Activated CD4-positive, alpha-beta memory T cell treated with anti-CD3 and anti-CD28 coated beads for 36 hours (primary cell): ENCODE data around the gene CPT1B. TPM values are rescaled to one million over a fixed set of nuclear protein-coding genes. Genes with fewer than 3 reads are reported as not detected.

Source experiments
- CTCF ChIA-PET: fragments of 350-600 bp; sonication (Branson Sonifier 250); formaldehyde crosslinking; loops from one replicate; lab custom pipeline; 2021; ENCODE audit warnings: antibody characterized with exemption, inconsistent platforms; lab: Charles Lee
- POLR2A ChIA-PET: fragments of 350-600 bp; sonication (Branson Sonifier 250); formaldehyde crosslinking; loops from one replicate; lab custom pipeline; 2021; ENCODE audit warnings: antibody characterized with exemption; lab: Charles Lee
- DNase-seq: peaks from one replicate; pipeline ENCODE4 v3.0.0-alpha.2; 2020
- H3K27ac Mint-ChIP-seq: one replicate; pipeline ENCODE4 v1.8.0; 2021; ENCODE audit warnings: mixed read lengths
- H3K27me3 Mint-ChIP-seq: one replicate; pipeline ENCODE4 v1.8.0; 2021; ENCODE audit warnings: mixed read lengths
- H3K36me3 Mint-ChIP-seq: one replicate; pipeline ENCODE4 v1.8.0; 2021; ENCODE audit warnings: mixed read lengths
- H3K4me1 Mint-ChIP-seq: one replicate; pipeline ENCODE4 v1.8.0; 2021; ENCODE audit warnings: low read depth, mixed read lengths
- H3K4me3 Mint-ChIP-seq: one replicate; pipeline ENCODE4 v1.8.0; 2021; ENCODE audit warnings: mild to moderate bottlenecking, mixed read lengths
- H3K9me3 Mint-ChIP-seq: one replicate; pipeline ENCODE4 v1.8.0; 2021; ENCODE audit warnings: mixed read lengths
- intact Hi-C: fragments of 100-400 bp; cut with micrococcal nuclease; formaldehyde crosslinking; loops from one replicate; pipeline ENCODE4 v1.15.1; 2023
- total RNA-seq, 2 experiments: library from RNA; stranded (reverse); gene quantifications; one replicate each; pipeline ENCODE4 v1.2.3, GENCODE V29; 2021

Gene CPT1B
- total RNA-seq, 2 experiments from 2014 or later = 33.3 to 36.9 TPM

DNA sequence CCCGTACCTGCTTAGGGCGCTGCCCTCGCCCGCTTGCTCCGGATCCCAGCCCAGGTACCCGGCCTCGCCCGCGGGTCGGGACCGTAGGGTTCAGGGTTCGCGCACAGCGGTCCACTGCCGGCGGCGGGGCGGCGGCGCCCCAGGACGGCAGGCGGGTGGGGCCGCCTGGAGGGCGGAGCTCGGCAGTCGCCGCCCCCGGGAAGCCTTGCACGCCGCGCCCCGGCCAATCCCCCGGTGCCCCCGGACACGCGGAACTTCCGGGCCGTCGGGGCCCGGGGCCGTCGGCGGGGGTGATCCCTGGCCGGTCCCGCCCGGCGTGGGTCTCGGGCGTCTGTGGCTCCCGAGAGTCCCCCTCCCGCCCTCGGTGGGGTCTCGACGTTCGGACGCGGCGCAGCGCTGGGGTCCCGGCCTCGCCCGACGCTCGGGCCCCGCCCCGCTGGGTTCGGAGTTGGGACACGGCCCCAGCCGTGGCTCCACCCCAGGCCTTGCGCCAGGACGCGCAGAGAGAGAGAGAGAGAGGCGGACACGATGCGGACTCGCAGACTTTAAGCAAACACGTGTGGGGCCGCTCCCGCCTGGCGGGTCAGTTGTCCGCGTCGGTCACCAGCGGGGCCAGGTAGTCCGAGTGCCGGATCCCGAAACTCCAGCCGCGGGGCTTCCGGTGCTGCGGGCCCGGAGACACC, 48.2 kb downstream of the CPT1B start, which contains the start of gene TYMP:
Gene TYMP, minus strand, starts transcription at position 116 of the 683 bp plus-strand sequence. CDS start 303 bp downstream, outside the sequence.
- Mint-ChIP-seq H3K4me1 (peaks cover 50% of the 10 kb centered on the region), H3K27me3 (no peaks in the 10 kb centered on the region)

DNA sequence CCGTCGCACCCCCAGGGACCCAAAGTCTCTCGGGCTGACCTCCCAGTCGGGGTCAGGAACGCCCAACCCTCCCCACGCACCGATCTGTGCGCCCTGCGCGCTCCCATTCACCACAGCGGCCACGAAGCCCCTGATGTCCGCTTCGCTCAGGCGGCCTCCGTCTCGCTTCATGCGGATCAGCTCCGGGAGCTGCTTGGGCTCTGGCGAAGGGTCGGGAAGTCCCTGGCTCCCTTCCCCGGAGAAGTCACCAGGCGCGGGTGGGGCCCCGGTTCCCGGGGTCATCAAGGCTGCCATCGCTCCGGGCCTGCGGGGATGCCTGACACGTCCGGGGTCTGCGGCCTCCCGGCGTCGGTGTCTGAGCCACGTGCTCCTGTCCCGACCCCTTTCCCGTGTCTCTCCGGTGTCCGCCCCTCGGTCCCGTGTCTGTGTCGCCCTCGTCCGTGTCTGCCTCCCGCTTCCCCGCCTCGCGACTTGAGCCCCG, 48.8 kb downstream of the CPT1B start:
- H3K27ac Mint-ChIP-seq = peak overlapping the region; percentile 95
- ChIA-PET CTCF (interaction anchor here (1.0 to 6.5 kb wide), 7 partner anchors 10 to 91 kb away, joined by 3 to 102 read pairs (median 9); partner anchors contain the start of genes LMF2, NCAPH2 and SYCE3), POLR2A (interaction anchor here (1.0 to 6.7 kb wide), 5 partner anchors 9 to 92 kb away, joined by 4 to 139 read pairs (median 49); partner anchors contain the start of genes CHKB, KLHDC7B and SYCE3)
- peaks cover 31% of the 10 kb centered on the region for H3K36me3 Mint-ChIP-seq
- peaks cover 52% of the 10 kb centered on the region for H3K4me1 Mint-ChIP-seq
- no peaks in the 10 kb centered on the region for H3K27me3 Mint-ChIP-seq
- H3K9me3 Mint-ChIP-seq = no peaks in the 10 kb centered on the region
- no peak for DNase-seq
- intact Hi-C loops = loop anchor here (5.0 kb wide), 1 partner anchor 337 kb away; no protein-coding TSS in a partner anchor
- peak overlapping the region; percentile 81 for H3K4me3 Mint-ChIP-seq

More for the DNA sequence above, 48.2 kb downstream of the CPT1B start, which contains the start of gene TYMP:
- ChIA-PET CTCF (interaction anchor here (0.6 to 6.5 kb wide), 7 partner anchors 9 to 204 kb away, joined by 3 to 102 read pairs (median 9); partner anchors contain the start of genes DENND6B, LMF2, NCAPH2 and SYCE3), POLR2A (interaction anchor here (1.0 to 6.7 kb wide), 5 partner anchors 9 to 91 kb away, joined by 4 to 139 read pairs (median 49); partner anchors contain the start of genes CHKB, KLHDC7B and SYCE3)
- H3K36me3 Mint-ChIP-seq = peaks cover 26% of the 10 kb centered on the region
- peak within 1 kb of the TSS; percentile 92 for H3K4me3 Mint-ChIP-seq
- H3K27ac Mint-ChIP-seq = peak within 1 kb of the TSS; percentile 99
- no peaks in the 10 kb centered on the region for H3K9me3 Mint-ChIP-seq
- intact Hi-C loops = loop anchor here (2.0 to 10.0 kb wide), 4 partner anchors 15 to 595 kb away; partner anchors contain the start of genes CHKB and KLHDC7B
- DNase-seq = peak; percentile 82

DNA sequence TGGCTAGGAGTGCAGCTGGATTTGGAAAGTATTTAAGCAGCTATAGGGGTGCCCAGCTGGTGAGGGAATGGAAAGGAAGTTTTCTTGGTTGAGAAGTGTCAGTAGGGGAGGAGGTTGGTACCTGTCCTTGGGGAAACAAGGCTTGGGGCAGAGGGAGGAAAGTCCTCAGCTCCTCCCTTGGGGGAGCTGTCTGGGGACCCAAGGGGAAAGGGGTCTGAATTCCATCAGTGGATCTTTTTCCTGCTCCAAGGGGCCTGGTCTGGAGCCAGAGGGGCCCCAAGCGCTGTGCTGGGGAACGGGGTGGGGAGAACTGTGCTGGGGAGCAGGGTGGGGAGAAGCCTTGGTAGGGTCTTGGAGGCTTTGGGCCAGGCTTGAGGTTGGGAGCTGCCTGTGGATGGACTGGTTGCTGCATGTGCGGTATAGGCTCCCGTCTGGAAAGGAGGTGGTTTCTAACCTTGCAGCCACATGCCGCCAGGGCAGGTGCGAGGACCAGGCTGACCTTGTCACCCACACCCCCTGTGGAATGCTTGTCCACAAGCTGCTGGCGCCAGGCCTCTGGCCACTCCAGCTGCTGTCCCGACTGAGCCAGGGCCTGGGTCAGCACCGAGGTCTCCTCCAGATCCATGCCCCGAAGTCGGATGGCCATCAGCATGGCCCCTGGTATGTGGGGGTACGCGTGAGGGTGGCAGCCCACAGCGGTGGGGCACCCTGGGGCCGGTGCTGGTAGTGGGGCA, 49.4 kb downstream of the CPT1B start:
- Mint-ChIP-seq H3K4me1 (peaks cover 50% of the 10 kb centered on the region), H3K36me3 (peaks cover 33% of the 10 kb centered on the region), H3K27me3 (no peaks in the 10 kb centered on the region), H3K27ac (peak overlapping the region; percentile 95), H3K4me3 (peak overlapping the region; percentile 81), H3K9me3 (no peaks in the 10 kb centered on the region)
- no peak for DNase-seq
- ChIA-PET CTCF (interaction anchor here (1.3 to 6.5 kb wide), 6 partner anchors 10 to 92 kb away, joined by 3 to 102 read pairs (median 10); partner anchors contain the start of genes LMF2, NCAPH2 and SYCE3), POLR2A (interaction anchor here (1.1 to 6.7 kb wide), 5 partner anchors 10 to 92 kb away, joined by 4 to 139 read pairs (median 49); partner anchors contain the start of genes CHKB, KLHDC7B and SYCE3)
- intact Hi-C loops = loop anchor here (5.0 kb wide), 1 partner anchor 337 kb away; no protein-coding TSS in a partner anchor

DNA sequence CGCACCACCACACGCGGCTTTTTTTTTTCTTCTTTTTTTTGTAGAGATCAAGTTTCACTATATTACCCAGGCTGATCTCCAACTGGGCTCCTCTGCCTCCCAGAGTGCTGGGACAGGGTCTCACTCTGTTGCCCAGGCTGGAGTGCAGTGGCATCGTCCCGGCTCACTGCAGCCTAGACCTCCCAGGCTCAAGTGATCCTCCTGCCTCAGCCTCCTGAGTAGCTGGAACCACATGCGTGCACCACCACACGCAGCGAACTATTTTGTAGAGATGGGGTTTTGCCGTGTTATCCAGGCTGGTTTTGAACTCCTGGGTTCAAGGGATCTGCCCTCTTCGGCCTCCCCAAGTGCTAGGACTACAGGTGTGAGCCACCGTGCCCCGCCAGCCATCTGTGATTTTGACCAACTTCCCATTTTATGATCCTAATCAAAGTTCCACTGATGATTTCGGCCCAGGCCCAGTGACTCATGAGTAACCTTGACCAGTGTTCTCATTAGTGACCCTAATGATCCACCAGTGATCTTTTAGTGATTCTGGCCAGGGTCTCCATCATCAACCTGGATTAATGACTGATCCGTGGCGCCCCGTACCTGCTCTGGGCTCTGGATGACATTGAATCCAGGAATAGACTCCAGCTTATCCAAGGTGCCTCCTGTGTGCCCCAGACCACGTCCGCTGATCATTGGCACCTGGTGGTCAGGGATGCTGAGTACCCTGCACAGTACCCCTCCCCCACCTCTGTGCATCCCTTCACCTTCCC, 50.1 kb downstream of the CPT1B start:
- POLR2A ChIA-PET = interaction anchor here (1.1 to 6.7 kb wide), 5 partner anchors 10 to 93 kb away, joined by 4 to 139 read pairs (median 49); partner anchors contain the start of genes CHKB, KLHDC7B and SYCE3
- peaks cover 49% of the 10 kb centered on the region for H3K4me1 Mint-ChIP-seq
- H3K9me3 Mint-ChIP-seq = no peaks in the 10 kb centered on the region
- H3K36me3 Mint-ChIP-seq = peaks cover 36% of the 10 kb centered on the region
- no peaks in the 10 kb centered on the region for H3K27me3 Mint-ChIP-seq
- DNase-seq = no peak
- peak overlapping the region; percentile 95 for H3K27ac Mint-ChIP-seq
- intact Hi-C loops = loop anchor here (5.0 kb wide), 1 partner anchor 336 kb away; no protein-coding TSS in a partner anchor
- CTCF ChIA-PET = interaction anchor here (1.3 to 6.5 kb wide), 5 partner anchors 11 to 92 kb away, joined by 4 to 102 read pairs (median 71); partner anchors contain the start of genes LMF2, NCAPH2 and SYCE3
- peak overlapping the region; percentile 81 for H3K4me3 Mint-ChIP-seq

DNA sequence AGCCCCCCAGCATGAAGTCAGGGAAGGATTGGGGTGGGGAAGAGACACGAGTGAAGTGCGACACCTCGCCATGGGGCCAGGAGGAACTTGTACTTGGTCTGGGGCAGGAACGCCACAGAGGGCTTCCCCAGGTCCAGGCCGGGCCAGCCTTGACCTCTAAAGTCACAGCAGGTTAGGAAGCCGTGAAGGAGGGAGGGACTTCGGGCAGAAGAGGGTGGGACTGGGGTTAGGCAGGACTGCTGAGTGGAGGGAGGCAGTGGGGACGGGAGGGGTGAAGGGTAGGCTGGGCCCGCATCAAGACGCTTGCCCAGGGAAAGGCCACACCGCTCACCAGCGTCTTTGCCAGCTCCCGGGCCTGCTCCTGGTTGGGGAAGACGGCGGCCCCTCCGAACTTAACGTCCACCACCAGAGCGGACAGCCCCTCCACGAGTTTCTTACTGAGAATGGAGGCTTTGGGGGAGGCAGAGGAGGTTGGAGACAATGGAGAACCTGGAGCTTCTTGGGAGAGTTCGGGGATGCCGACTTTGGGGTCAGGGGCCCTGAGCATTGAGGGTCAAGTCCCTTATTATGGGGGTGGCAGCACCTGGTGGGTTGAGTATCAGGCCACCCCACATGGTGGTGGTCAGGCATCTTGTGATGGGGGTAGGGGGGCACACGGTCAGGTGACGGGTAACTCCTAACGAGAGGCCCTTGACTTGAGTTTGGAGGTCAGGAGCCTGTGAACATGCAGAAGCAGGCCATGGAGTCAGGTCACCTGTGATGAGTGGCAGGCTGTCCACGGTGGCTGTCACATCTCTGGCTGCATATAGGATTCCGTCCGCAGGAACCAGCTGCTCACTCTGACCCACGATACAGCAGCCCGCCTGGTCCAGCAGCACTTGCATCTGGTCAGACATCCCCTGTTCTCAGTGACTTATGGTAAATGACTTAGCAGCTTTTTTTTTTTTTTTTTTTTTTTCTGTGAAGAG, 51.1 kb downstream of the CPT1B start:
- H3K27ac Mint-ChIP-seq = peak overlapping the region; percentile 95
- ChIA-PET CTCF (interaction anchor here (1.9 to 6.5 kb wide), 4 partner anchors 12 to 93 kb away, joined by 23 to 102 read pairs (median 80); partner anchors contain the start of gene SYCE3), POLR2A (interaction anchor here (3.9 to 6.7 kb wide), 4 partner anchors 11 to 94 kb away, joined by 49 to 139 read pairs (median 86); partner anchors contain the start of genes KLHDC7B, LMF2 and NCAPH2)
- H3K9me3 Mint-ChIP-seq = no peaks in the 10 kb centered on the region
- H3K36me3 Mint-ChIP-seq = peaks cover 39% of the 10 kb centered on the region
- peak; percentile 76 for DNase-seq
- H3K4me1 Mint-ChIP-seq = peaks cover 42% of the 10 kb centered on the region
- H3K4me3 Mint-ChIP-seq = peak overlapping the region; percentile 81
- H3K27me3 Mint-ChIP-seq = no peaks in the 10 kb centered on the region
- intact Hi-C loops = loop anchor here (5.0 kb wide), 1 partner anchor 335 kb away; no protein-coding TSS in a partner anchor

DNA sequence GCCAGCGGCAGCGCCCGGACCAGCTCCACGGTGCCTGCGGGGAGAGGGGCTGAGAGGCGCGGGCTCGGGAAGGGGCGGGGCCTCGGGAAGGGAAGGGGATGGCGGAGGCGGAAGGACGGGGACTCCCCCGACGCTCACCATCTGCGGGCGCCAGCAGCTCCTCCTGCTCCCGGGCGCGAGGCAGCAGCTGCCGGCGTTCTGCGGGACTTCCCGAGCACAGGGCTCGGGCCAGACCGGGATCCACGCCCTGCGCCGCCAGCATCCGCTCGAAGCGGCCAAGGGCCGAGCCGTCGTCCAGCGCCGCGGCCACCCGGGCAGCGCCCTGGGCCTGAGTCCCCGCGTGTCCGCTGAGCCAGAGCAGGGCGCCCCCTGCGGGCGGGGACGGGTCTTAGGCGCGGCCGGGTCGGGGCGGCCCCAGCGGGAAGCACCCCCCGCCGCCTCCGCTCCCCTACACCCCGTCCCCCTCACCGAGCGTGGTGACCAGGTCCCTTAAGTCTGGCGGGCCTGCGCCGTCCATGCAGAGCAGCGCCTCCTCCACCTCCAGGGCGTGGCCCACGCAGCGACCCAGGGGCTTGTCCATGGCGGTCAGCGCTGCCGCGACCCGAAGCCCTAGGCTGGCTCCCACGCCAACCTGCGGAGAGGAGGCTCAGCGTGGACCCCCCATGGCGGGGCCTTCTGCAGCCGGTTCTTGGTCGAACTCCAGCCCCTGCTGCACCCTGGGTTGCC, 52.0 kb downstream of the CPT1B start:
- DNase-seq = peak; percentile 92
- Mint-ChIP-seq H3K4me3 (peak overlapping the region; percentile 81), H3K9me3 (no peaks in the 10 kb centered on the region), H3K27ac (peak overlapping the region; percentile 95), H3K27me3 (no peaks in the 10 kb centered on the region), H3K4me1 (peaks cover 42% of the 10 kb centered on the region), H3K36me3 (peaks cover 37% of the 10 kb centered on the region)
- POLR2A ChIA-PET = interaction anchor here (0.6 to 6.7 kb wide), 20 partner anchors 9 to 282 kb away, joined by 3 to 139 read pairs (median 5); partner anchors contain the start of genes ARSA, CHKB, HDAC10 and KLHDC7B
- intact Hi-C loops = loop anchor here (5.0 kb wide), 1 partner anchor 334 kb away; no protein-coding TSS in a partner anchor
- CTCF ChIA-PET = interaction anchor here (0.8 to 6.5 kb wide), 37 partner anchors 9 to 596 kb away, joined by 3 to 102 read pairs (median 5); partner anchors contain the start of genes ARSA, CHKB, HDAC10 and KLHDC7B

DNA sequence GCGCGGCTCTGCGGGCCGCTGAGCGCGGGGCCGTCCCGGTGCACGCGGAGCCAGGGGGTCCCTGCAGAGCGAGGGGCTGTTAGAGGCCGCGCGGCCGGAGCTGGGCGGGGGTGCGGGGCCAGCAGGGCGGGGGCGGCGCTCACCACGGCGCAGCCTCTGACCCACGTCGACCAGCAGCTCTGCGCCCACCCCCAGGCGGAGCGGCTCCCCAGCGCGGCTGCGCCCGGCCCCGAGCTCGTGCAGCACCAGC, 52.4 kb downstream of the CPT1B start:
- peaks cover 37% of the 10 kb centered on the region for H3K36me3 Mint-ChIP-seq
- H3K4me1 Mint-ChIP-seq = peaks cover 42% of the 10 kb centered on the region
- DNase-seq = no peak
- intact Hi-C loops = loop anchor here (1.0 to 5.0 kb wide), 5 partner anchors 13 to 333 kb away; partner anchors contain the start of genes NCAPH2 and SYCE3
- peak overlapping the region; percentile 83 for H3K4me3 Mint-ChIP-seq
- ChIA-PET POLR2A (interaction anchor here (0.6 to 6.7 kb wide), 24 partner anchors 8 to 339 kb away, joined by 3 to 139 read pairs (median 4); partner anchors contain the start of genes ARSA, CHKB, HDAC10 and KLHDC7B), CTCF (interaction anchor here (0.6 to 6.5 kb wide), 42 partner anchors 9 to 596 kb away, joined by 3 to 102 read pairs (median 5); partner anchors contain the start of genes ARSA, CHKB, HDAC10 and KLHDC7B)
- H3K27me3 Mint-ChIP-seq = no peaks in the 10 kb centered on the region
- no peaks in the 10 kb centered on the region for H3K9me3 Mint-ChIP-seq
- H3K27ac Mint-ChIP-seq = peak overlapping the region; percentile 82

DNA sequence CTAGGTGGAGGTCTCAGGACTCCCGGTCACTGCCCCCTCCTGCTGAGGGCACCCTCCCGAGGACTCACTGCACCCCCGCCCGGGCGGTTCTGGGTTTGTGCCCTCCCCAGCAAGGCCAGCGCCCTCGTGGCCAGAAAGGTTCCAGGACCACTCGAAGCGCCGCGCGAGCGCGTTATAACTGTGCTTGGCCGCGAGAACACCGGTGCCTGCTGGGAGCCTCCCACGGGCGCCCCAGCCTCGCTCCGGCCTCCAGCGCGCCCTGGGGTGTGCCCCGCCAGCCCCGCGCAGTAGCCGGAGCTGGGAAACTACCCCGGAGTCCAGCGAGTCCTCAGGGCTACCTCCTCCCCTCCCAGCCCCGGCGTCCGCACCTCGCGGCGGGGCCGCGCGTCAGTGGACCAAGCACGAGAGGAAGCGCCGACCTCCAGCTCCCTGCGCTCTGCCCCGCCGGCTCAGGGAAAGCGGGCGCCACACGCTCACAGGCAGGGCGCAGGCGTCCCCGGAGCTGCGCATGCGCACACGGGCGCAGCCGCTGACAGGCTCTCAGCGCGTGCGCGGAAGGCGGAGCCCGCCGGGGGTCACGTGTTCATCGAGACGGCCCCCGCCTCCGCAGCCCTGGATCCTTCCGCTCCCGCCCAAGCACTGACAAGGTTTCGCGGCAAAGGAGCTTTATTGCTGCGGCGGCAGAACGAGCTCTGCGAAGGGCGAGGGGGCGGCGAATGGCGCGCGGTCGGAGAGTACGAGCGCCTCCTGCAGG, 52.9 kb downstream of the CPT1B start, which contains the start of gene SCO2:
Gene SCO2, minus strand, starts transcription at position 495 of the 754 bp plus-strand sequence. CDS start 1,187 bp downstream, outside the sequence.
- Mint-ChIP-seq H3K36me3 (peaks cover 37% of the 10 kb centered on the region), H3K9me3 (no peaks in the 10 kb centered on the region), H3K27me3 (no peaks in the 10 kb centered on the region), H3K4me3 (peak within 1 kb of the TSS; percentile 83), H3K4me1 (peaks cover 42% of the 10 kb centered on the region), H3K27ac (peak within 1 kb of the TSS; percentile 95)
- POLR2A ChIA-PET = interaction anchor here (0.6 to 6.7 kb wide), 27 partner anchors 8 to 338 kb away, joined by 3 to 139 read pairs (median 4); partner anchors contain the start of genes ADM2, ARSA, CHKB and HDAC10
- peak; percentile 99 for DNase-seq
- intact Hi-C loops = loop anchor here (1.0 to 5.0 kb wide), 5 partner anchors 14 to 333 kb away; partner anchors contain the start of genes NCAPH2 and SYCE3
- CTCF ChIA-PET = interaction anchor here (0.6 to 6.5 kb wide), 43 partner anchors 8 to 595 kb away, joined by 3 to 102 read pairs (median 5); partner anchors contain the start of genes ARSA, CHKB, HDAC10 and KLHDC7B
